ENCODE measurements around the gene NPDC1. TPM values are rescaled to one million over a fixed set of nuclear protein-coding genes. Genes with fewer than 3 reads are reported as not detected.
"Not testable (repeated sequence)": the region's sequence is repeated elsewhere in the genome, so short reads cannot be mapped to it uniquely, and the experiment has no call there.

The NPDC1 gene
- total RNA-seq, 1 experiment from 2014 or later: 89.8 TPM

GRCh38 chr9:137034709-137035506 lies 11.1 kb downstream of the NPDC1 start:
- H3K4me1 ChIP-seq (replicated peaks; ENCODE audit: insufficient read depth): peaks cover 9% of the 10 kb centered on the region
- CTCF ChIA-PET: interaction anchor here (0.6 to 1.8 kb wide), 14 partner anchors 9 to 715 kb away, joined by 3 to 46 read pairs (median 4); partner anchors contain the start of genes C8G and CLIC3
- no peaks in the 10 kb centered on the region for H3K27me3 ChIP-seq (ENCODE audit: insufficient read depth, low read depth)
- TF ChIP-seq EZH2 (IDR thresholded peaks at IDR 0.05; ENCODE audit: low read depth) (no peak), CTCF (conservative IDR thresholded peaks at IDR 0.05) (peak; percentile 87)
- H3K27ac ChIP-seq: no peak overlapping the region
- H3K9me2 ChIP-seq (ENCODE audit: insufficient read depth): no peaks in the 10 kb centered on the region
- H3K4me3 ChIP-seq: peak overlapping the region; percentile 29; the same call in 1 of the 2 replicates
- H3K4me2 ChIP-seq: peak overlapping the region; percentile 74
- no peaks in the 10 kb centered on the region for H3K79me2 ChIP-seq (ENCODE audit: low read depth)
- H4K20me1 ChIP-seq (ENCODE audit: insufficient read depth): 0 out of 2 replicates have a peak, but pooled peaks cover 4% of the 10 kb centered on the region
- intact Hi-C loops (cut with micrococcal nuclease; ENCODE audit: unreplicated experiment): loop anchor here (1.0 kb wide), 2 partner anchors 87 to 245 kb away; no protein-coding TSS in a partner anchor
- peak; percentile 70 to 88 for DNase-seq
- peaks cover 22% of the 10 kb centered on the region; the same call in 1 of the 2 replicates for H3F3A ChIP-seq (ENCODE audit: insufficient read depth, low read depth)
- H3K36me3 ChIP-seq (ENCODE audit: low read depth): no peaks in the 10 kb centered on the region
- H3K9me3 ChIP-seq (ENCODE audit: insufficient read depth, low read depth): no peaks in the 10 kb centered on the region
- BruUV-seq (replicated peaks): TSS peak; percentile 14
- H2AFZ ChIP-seq: no peak overlapping the region
- POLR2A ChIA-PET (ENCODE audit: unreplicated experiment): interaction anchor here (0.6 to 1.1 kb wide), 6 partner anchors 41 to 246 kb away, joined by 4 to 11 read pairs (median 6); partner anchors contain the start of gene TUBB4B

- no peak overlapping the region for H2AFZ ChIP-seq
- H3F3A ChIP-seq (ENCODE audit: insufficient read depth, low read depth): peaks cover 27% of the 10 kb centered on the region; the same call in 1 of the 2 replicates
- POLR2A ChIA-PET (ENCODE audit: unreplicated experiment): interaction anchor here (0.6 to 1.1 kb wide), 4 partner anchors 40 to 244 kb away, joined by 4 to 11 read pairs (median 6); partner anchors contain the start of gene TUBB4B
- no peak overlapping the region for H3K27ac ChIP-seq
- no peaks in the 10 kb centered on the region for H3K9me2 ChIP-seq (ENCODE audit: insufficient read depth)
- H3K36me3 ChIP-seq (ENCODE audit: low read depth): no peaks in the 10 kb centered on the region
- peak in 1 of 2 experiments; percentile 60 for DNase-seq
- no peaks in the 10 kb centered on the region for H3K79me2 ChIP-seq (ENCODE audit: low read depth)
- H3K4me1 ChIP-seq (replicated peaks; ENCODE audit: insufficient read depth): peaks cover 9% of the 10 kb centered on the region
- intact Hi-C loops (cut with micrococcal nuclease; ENCODE audit: unreplicated experiment): no loop called here
- no peaks in the 10 kb centered on the region for H3K27me3 ChIP-seq (ENCODE audit: insufficient read depth, low read depth)
- H3K9me3 ChIP-seq (ENCODE audit: insufficient read depth, low read depth): no peaks in the 10 kb centered on the region
- BruUV-seq (replicated peaks): no TSS peak
- TF ChIP-seq EZH2 (IDR thresholded peaks at IDR 0.05; ENCODE audit: low read depth): no peak
- no peak for TF ChIP-seq CTCF (conservative IDR thresholded peaks at IDR 0.05)
- H3K4me2 ChIP-seq: peak overlapping the region; percentile 74
- H3K4me3 ChIP-seq: peak overlapping the region; percentile 29; the same call in 1 of the 2 replicates
- H4K20me1 ChIP-seq (ENCODE audit: insufficient read depth): 0 out of 2 replicates have a peak, but pooled peaks cover 4% of the 10 kb centered on the region
- CTCF ChIA-PET: interaction anchor here (0.6 to 1.8 kb wide), 6 partner anchors 13 to 262 kb away, joined by 3 to 46 read pairs (median 5); no protein-coding TSS in a partner anchor
Observed at GRCh38 chr9:137034039-137034708, 11.8 kb downstream of the NPDC1 start.

GRCh38 chr9:137033481-137033880 lies 12.5 kb downstream of the NPDC1 start:
- BruUV-seq (replicated peaks); H4K20me1 ChIP-seq (ENCODE audit: insufficient read depth); H3K9me3 ChIP-seq (ENCODE audit: insufficient read depth, low read depth); H3K27ac ChIP-seq; intact Hi-C loops (cut with micrococcal nuclease; ENCODE audit: unreplicated experiment); H3K36me3 ChIP-seq (ENCODE audit: low read depth); POLR2A ChIA-PET (ENCODE audit: unreplicated experiment); H3K79me2 ChIP-seq (ENCODE audit: low read depth); DNase-seq; H3K9me2 ChIP-seq (ENCODE audit: insufficient read depth); H3K4me2 ChIP-seq; H2AFZ ChIP-seq; H3K4me3 ChIP-seq; H3K27me3 ChIP-seq (ENCODE audit: insufficient read depth, low read depth): not testable (repeated sequence)
- peaks cover 16% of the 10 kb centered on the region for H3K4me1 ChIP-seq (replicated peaks; ENCODE audit: insufficient read depth)
- CTCF ChIA-PET: interaction anchor here (1.0 kb wide), 1 partner anchor 86 kb away, joined by 5 read pairs; no protein-coding TSS in a partner anchor
- peaks cover 27% of the 10 kb centered on the region; the same call in 1 of the 2 replicates for H3F3A ChIP-seq (ENCODE audit: insufficient read depth, low read depth)
